Measurements from ENCODE around the gene ZP1.

- TF ChIP-seq CTCF (IDR thresholded peaks at IDR 0.05) = no peak
- TF ChIP-seq ZFX (IDR thresholded peaks at IDR 0.05; ENCODE audit: borderline replicate concordance) = no peak
These were observed 23.9 kb downstream of the ZP1 start for GRCh38 chr11:60891103-60891741.

All from 22Rv1 (cell line).